ENCODE results near the gene CLDN15.
A peak's percentile ranks its signal among the peaks of the same experiment; 100 is the strongest.

The CLDN15 gene

DNA sequence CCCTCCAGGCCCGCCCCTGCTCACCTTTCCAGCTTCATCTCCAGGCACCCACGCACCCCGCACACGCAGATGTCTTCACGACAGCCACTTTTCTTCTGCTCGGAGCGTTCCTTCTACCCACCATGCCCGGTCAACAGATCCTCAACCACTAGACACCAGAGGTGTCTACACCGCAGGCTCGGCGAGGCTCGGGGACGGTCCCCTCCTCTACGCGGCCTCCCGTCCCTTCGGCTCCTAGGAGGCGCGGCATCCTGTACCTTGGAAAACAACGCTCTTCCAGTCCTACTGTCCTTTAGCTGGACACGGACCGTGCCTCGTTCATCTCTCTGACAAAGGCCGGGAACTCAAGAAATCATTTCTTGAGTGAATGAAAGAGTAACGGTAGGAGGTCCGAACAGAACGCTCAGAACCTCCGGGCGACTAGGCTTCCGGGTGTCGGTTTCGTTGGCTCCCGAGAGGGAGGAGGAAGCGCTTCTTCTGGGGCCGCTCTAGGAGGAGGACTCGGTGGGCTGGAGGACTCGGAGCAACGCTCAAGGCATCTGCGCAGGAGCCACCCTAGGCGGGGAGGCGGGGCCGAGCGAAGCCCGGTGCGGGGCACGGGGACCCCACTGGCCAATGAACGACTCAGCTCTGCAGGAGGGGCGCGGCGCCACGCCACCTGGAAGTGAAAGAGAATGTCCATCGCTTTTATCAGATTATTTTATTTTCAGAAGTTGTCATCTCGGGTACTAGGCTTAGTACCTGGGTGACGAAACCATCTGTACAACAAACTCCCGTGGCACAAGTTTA, 14.5 kb upstream of the CLDN15 start:
- H3K27ac ChIP-seq (ENCODE audit: poor library complexity, severe bottlenecking), result peak overlapping the region; percentile 12
- ATAC-seq (ENCODE audit: low read depth) (peak; percentile 100), DNase-seq (ENCODE audit: low spot score) (peak; percentile 98)
- H3K9me3 ChIP-seq (ENCODE audit: severe bottlenecking), result no peaks in the 10 kb centered on the region
- H3K4me1 ChIP-seq (ENCODE audit: insufficient read depth, poor library complexity, severe bottlenecking), result no peaks in the 10 kb centered on the region
- no peaks in the 10 kb centered on the region for H3K27me3 ChIP-seq (ENCODE audit: insufficient read depth, poor library complexity, severe bottlenecking)
- H3K36me3 ChIP-seq (ENCODE audit: low read depth), result peaks cover 14% of the 10 kb centered on the region
- TF ChIP-seq, protein P1, sequence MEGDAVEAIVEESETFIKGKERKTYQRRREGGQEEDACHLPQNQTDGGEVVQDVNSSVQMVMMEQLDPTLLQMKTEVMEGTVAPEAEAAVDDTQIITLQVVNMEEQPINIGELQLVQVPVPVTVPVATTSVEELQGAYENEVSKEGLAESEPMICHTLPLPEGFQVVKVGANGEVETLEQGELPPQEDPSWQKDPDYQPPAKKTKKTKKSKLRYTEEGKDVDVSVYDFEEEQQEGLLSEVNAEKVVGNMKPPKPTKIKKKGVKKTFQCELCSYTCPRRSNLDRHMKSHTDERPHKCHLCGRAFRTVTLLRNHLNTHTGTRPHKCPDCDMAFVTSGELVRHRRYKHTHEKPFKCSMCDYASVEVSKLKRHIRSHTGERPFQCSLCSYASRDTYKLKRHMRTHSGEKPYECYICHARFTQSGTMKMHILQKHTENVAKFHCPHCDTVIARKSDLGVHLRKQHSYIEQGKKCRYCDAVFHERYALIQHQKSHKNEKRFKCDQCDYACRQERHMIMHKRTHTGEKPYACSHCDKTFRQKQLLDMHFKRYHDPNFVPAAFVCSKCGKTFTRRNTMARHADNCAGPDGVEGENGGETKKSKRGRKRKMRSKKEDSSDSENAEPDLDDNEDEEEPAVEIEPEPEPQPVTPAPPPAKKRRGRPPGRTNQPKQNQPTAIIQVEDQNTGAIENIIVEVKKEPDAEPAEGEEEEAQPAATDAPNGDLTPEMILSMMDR (IDR thresholded peaks at IDR 0.05; ENCODE audit: poor library complexity, severe bottlenecking), result no peak
- peak overlapping the region; percentile 57 for H3K4me3 ChIP-seq (ENCODE audit: severe bottlenecking)

DNA sequence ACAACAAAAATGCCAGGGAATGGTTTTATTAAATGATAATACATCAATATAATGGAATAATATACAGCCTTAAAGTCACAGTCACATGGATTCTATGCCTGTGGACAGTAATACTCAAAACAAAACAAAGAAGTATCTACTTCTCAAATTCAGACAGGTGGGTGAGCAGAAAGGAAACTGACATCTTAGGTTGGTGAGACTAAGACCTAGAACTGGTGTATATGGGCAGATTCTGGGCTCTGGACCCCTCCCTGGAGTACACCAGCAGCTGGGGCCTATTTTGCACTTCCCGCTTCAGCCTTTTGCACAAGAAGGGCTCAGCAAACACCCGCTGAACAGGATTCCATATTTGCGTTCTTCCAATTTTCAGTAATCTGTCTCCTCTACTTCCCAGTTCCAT, 12.7 kb upstream of the CLDN15 start:
- no peaks in the 10 kb centered on the region for H3K4me1 ChIP-seq (ENCODE audit: insufficient read depth, poor library complexity, severe bottlenecking)
- TF ChIP-seq, protein P1 (IDR thresholded peaks at IDR 0.05; ENCODE audit: poor library complexity, severe bottlenecking), result no peak
- H3K9me3 ChIP-seq (ENCODE audit: severe bottlenecking), result no peaks in the 10 kb centered on the region
- no peak for DNase-seq (ENCODE audit: low spot score)
- peaks cover 18% of the 10 kb centered on the region for H3K36me3 ChIP-seq (ENCODE audit: low read depth)
- H3K4me3 ChIP-seq (ENCODE audit: severe bottlenecking), result no peak overlapping the region
- H3K27me3 ChIP-seq (ENCODE audit: insufficient read depth, poor library complexity, severe bottlenecking), result no peaks in the 10 kb centered on the region
- no peak for ATAC-seq (ENCODE audit: low read depth)
- no peak overlapping the region for H3K27ac ChIP-seq (ENCODE audit: poor library complexity, severe bottlenecking)

DNA sequence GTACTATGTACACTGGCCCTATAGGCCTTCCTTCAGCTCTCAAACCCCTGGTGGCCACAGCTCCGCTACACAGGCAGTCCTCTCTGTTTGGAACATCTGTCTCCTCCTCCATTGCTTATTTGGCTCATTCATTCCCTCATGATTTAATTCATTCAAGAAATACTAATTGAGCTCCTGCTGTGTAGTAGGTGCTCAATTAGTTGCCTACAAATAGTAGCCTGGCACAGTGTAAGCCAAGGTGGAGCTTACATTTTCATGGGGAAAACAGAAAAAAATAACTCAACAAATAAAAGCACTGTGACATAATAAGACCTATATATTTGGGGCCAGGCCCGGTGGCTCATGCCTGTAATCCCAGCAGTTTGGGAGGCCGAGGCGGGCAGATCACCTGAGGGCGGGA, 10.7 kb upstream of the CLDN15 start:
- DNase-seq (ENCODE audit: low spot score), result no peak

DNA sequence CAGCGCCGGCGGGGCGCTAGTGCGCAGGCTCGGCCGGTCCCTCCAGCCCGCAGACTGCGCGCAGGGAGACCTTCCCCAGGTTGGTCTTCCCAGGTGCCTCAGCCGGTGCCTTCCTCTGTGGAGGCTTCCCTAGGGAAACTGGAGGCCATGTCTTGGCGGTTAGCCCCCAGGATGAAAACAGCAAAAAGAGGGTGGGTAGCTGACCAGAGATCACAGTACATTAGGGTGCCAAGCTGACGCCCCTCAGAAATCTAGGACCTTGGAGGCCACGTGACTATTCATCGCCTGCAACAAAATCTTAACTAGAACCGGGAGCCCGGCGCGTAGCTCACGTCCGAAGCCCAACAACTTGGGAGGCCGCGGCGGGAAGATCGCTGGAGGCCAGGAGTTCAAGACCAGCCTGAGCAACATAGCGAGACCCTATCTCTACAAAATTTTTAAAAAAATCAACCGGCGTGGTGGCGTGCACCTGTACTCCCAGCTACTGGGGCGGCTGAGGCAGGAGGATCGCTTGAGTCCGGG, 7.6 kb upstream of the CLDN15 start:
- peaks cover 31% of the 10 kb centered on the region for H3K36me3 ChIP-seq (ENCODE audit: low read depth)

More for the DNA sequence above, 10.7 kb upstream of the CLDN15 start:
- peaks cover 3% of the 10 kb centered on the region for H3K4me1 ChIP-seq (ENCODE audit: insufficient read depth, poor library complexity, severe bottlenecking)
- H3K27ac ChIP-seq (ENCODE audit: poor library complexity, severe bottlenecking), result no peak overlapping the region
- peaks cover 18% of the 10 kb centered on the region for H3K36me3 ChIP-seq (ENCODE audit: low read depth)
- no peaks in the 10 kb centered on the region for H3K27me3 ChIP-seq (ENCODE audit: insufficient read depth, poor library complexity, severe bottlenecking)
- no peak for ATAC-seq (ENCODE audit: low read depth)
- no peaks in the 10 kb centered on the region for H3K9me3 ChIP-seq (ENCODE audit: severe bottlenecking)
- H3K4me3 ChIP-seq (ENCODE audit: severe bottlenecking), result no peak overlapping the region
- TF ChIP-seq, protein P1 (IDR thresholded peaks at IDR 0.05; ENCODE audit: poor library complexity, severe bottlenecking), result no peak

More for the DNA sequence above, 7.6 kb upstream of the CLDN15 start:
- Histone ChIP-seq H3K4me1 (ENCODE audit: insufficient read depth, poor library complexity, severe bottlenecking) (peaks cover 6% of the 10 kb centered on the region), H3K9me3 (ENCODE audit: severe bottlenecking) (no peaks in the 10 kb centered on the region), H3K4me3 (ENCODE audit: severe bottlenecking) (peak overlapping the region; percentile 78), H3K27ac (ENCODE audit: poor library complexity, severe bottlenecking) (peak overlapping the region; percentile 70), H3K27me3 (ENCODE audit: insufficient read depth, poor library complexity, severe bottlenecking) (no peaks in the 10 kb centered on the region)
- TF ChIP-seq, protein P1 (IDR thresholded peaks at IDR 0.05; ENCODE audit: poor library complexity, severe bottlenecking), result no peak
- DNase-seq (ENCODE audit: low spot score) (no peak), ATAC-seq (ENCODE audit: low read depth) (no peak)
